Karpas-422 (cell line): Measurements from ENCODE around the gene MEGF9. TPM values are rescaled to one million over a fixed set of nuclear protein-coding genes. Genes with fewer than 3 reads are reported as not detected.
A peak's percentile ranks its signal among the peaks of the same experiment; 100 is the strongest.
"Not testable (repeated sequence)": the region's sequence is repeated elsewhere in the genome, so short reads cannot be mapped to it uniquely, and the experiment has no call there.

Experiments
- DNase-seq: peaks from one replicate; pipeline ENCODE4 v3.0.0-alpha.2; 2015
- H2AFZ ChIP-seq: fragments of 200-600 bp; sonication (generic); 2 replicates; pipeline ENCODE4 v1.6.1; 2014; ENCODE audit warnings: antibody characterized with exemption, low read length, mixed read lengths
- H3K27ac ChIP-seq: fragments of 200-600 bp; sonication (generic); 2 replicates; pipeline ENCODE4 v1.5.1; 2014; ENCODE audit warnings: mild to moderate bottlenecking, low read length, moderate library complexity
- H3K27me3 ChIP-seq: fragments of 200-600 bp; sonication (generic); 2 replicates; pipeline ENCODE4 v1.6.1; 2014; ENCODE audit warnings: low read length, mixed read lengths
- H3K36me3 ChIP-seq: fragments of 200-600 bp; sonication (generic); 2 replicates; pipeline ENCODE4 v1.6.1; 2014; ENCODE audit warnings: low read length, mixed read lengths; ENCODE audit not compliant: insufficient read depth
- H3K4me1 ChIP-seq: fragments of 200-600 bp; sonication (generic); 2 replicates; pipeline ENCODE4 v1.6.1; 2014; ENCODE audit warnings: mild to moderate bottlenecking, low read length, mixed read lengths
- H3K4me2 ChIP-seq: fragments of 200-600 bp; sonication (generic); 2 replicates; pipeline ENCODE4 v1.6.1; 2014; ENCODE audit warnings: low read length, low read depth, mild to moderate bottlenecking; ENCODE audit not compliant: poor library complexity, severe bottlenecking
- H3K4me3 ChIP-seq: fragments of 200-600 bp; sonication (generic); 2 replicates; pipeline ENCODE4 v1.5.1; 2014; ENCODE audit warnings: mild to moderate bottlenecking, antibody characterized with exemption, low read length, mixed read lengths
- H3K79me2 ChIP-seq: fragments of 200-600 bp; sonication (generic); 2 replicates; pipeline ENCODE4 v1.6.1; 2014; ENCODE audit warnings: mild to moderate bottlenecking, low read length, mixed read lengths
- H3K9ac ChIP-seq: fragments of 200-600 bp; sonication (generic); 2 replicates; pipeline ENCODE4 v1.6.0; 2014; ENCODE audit warnings: low read length
- H3K9me2 ChIP-seq: fragments of 200-600 bp; sonication (generic), shearing (Covaris generic); replicated peaks from 2 replicates; pipeline ENCODE4 v1.6.0; 2014; ENCODE audit warnings: mild to moderate bottlenecking, low read length, moderate library complexity; ENCODE audit not compliant: insufficient read depth
- H3K9me3 ChIP-seq: fragments of 300-700, 200-600 bp; sonication (generic); 2 replicates; pipeline ENCODE4 v1.6.1; 2014; ENCODE audit warnings: low read length, mixed read lengths
- H4K20me1 ChIP-seq: fragments of 200-600 bp; sonication (generic); 2 replicates; pipeline ENCODE4 v1.6.1; 2014; ENCODE audit warnings: mild to moderate bottlenecking, antibody characterized with exemption, low read length, low read depth; ENCODE audit not compliant: insufficient read depth
- total RNA-seq: library from RNA; depleted of rRNA; stranded (reverse); fragments of >200 nt; shearing (Covaris generic); gene quantifications from 2 replicates; pipeline ENCODE4 v1.2.3, GENCODE V29; 2014; ENCODE audit warnings: low replicate concordance

Gene MEGF9
- total RNA-seq, 1 experiment from 2014 or later: 86.6 TPM

GRCh38 chr9:120755044-120755443 is 40.8 kb upstream of the MEGF9 start:
- H3K9ac ChIP-seq: peak overlapping the region; percentile 73
- H3K27ac ChIP-seq: peak overlapping the region; percentile 99
- no peaks in the 10 kb centered on the region for H3K9me3 ChIP-seq
- no peaks in the 10 kb centered on the region for H3K27me3 ChIP-seq
- peak overlapping the region; percentile 51 for H3K4me3 ChIP-seq
- H3K4me1 ChIP-seq: peaks cover 85% of the 10 kb centered on the region
- H3K4me2 ChIP-seq: peak overlapping the region; percentile 65
- no peaks in the 10 kb centered on the region for H4K20me1 ChIP-seq
- H3K36me3 ChIP-seq: peaks cover 11% of the 10 kb centered on the region; the same call in 1 of the 2 replicates
- peak; percentile 92 for DNase-seq
- H2AFZ ChIP-seq: no peak overlapping the region
- no peaks in the 10 kb centered on the region for H3K9me2 ChIP-seq
- peaks cover 8% of the 10 kb centered on the region; the same call in 1 of the 2 replicates for H3K79me2 ChIP-seq

DNA sequence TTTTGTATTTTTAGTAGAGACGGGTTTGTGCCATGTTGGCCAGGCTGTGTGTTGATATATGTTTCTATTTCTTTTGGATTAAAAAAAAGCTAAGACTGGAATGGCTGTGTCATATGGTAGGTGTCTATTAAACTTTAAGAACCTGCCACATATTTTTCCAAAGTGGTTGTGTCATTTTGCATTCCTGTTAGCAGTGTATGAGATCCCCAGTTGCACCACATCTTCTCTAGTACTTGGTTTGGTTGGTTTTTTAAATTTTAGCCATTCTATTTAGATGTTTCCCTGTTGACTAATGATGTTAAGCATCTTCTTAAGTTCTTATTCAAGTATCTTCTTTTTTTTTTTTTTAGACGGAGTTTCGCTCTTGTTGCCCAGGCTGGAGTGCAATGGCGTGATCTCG is 36.2 kb upstream of the MEGF9 start:
- Histone ChIP-seq H3K9me3 (0 out of 2 replicates have a peak, but pooled peaks cover 4% of the 10 kb centered on the region), H3K27ac (peak overlapping the region; percentile 99), H3K4me3 (no peak overlapping the region), H3K4me2 (no peak overlapping the region), H4K20me1 (no peaks in the 10 kb centered on the region), H3K9ac (no peak overlapping the region), H3K9me2 (no peaks in the 10 kb centered on the region), H3K79me2 (no peaks in the 10 kb centered on the region), H3K36me3 (no peaks in the 10 kb centered on the region), H2AFZ (no peak overlapping the region), H3K4me1 (peaks cover 49% of the 10 kb centered on the region), H3K27me3 (no peaks in the 10 kb centered on the region)
- DNase-seq: no peak

DNA sequence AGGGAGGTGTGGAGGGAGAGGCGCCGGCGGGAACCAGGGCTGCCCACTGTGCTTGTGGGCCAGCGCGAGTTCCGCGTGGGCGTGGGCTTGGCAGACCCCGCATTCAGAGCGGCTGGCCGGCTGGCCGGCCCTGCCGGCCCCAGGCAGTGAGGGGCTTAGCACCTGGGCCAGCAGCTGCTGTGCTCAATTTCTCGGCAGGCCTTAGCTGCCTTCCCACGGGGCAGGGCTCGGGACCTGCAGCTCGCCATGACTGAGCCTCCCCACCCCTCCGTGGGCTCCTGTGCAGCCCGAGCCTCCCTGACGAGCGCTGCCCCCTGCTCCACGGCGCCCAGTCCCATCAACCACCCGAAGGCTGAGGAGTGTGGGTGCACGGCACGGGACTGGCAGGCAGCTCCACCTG is 32.1 kb upstream of the MEGF9 start:
- H3K9me2 ChIP-seq, H4K20me1 ChIP-seq, H3K4me3 ChIP-seq: not testable (repeated sequence)

DNA sequence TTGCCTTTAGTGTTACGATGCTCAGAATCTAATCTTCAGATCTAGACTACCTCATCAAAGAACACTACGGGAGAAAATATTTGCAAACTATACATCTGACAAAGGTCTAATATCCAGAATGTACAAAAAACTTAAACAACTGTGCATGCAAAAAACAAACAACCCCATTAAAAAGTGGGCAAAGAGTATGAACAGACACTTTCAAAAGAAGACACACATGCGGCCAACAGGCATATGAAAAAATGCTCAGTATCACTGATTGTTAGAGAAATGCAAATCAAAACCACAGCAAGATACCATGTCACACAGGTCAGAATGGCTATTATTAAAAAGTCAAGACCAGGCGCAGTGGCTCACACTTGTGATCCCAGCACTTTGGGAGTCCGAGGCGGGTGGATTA is 31.0 kb upstream of the MEGF9 start:
- no peak overlapping the region for H3K4me2 ChIP-seq
- H3K9me2 ChIP-seq: no peaks in the 10 kb centered on the region
- peak overlapping the region; percentile 83 for H3K27ac ChIP-seq
- H3K9ac ChIP-seq: no peak overlapping the region
- H3K27me3 ChIP-seq: no peaks in the 10 kb centered on the region
- H2AFZ ChIP-seq: no peak overlapping the region
- peaks cover 50% of the 10 kb centered on the region for H3K4me1 ChIP-seq
- no peaks in the 10 kb centered on the region for H4K20me1 ChIP-seq
- no peaks in the 10 kb centered on the region for H3K79me2 ChIP-seq
- H3K9me3 ChIP-seq: 0 out of 2 replicates have a peak, but pooled peaks cover 4% of the 10 kb centered on the region
- no peaks in the 10 kb centered on the region for H3K36me3 ChIP-seq
- DNase-seq: no peak
- no peak overlapping the region for H3K4me3 ChIP-seq

More for the DNA sequence above, 32.1 kb upstream of the MEGF9 start:
- H3K27me3 ChIP-seq, DNase-seq, H3K27ac ChIP-seq, H3K9me3 ChIP-seq, H3K9ac ChIP-seq, H2AFZ ChIP-seq, H3K36me3 ChIP-seq, H3K79me2 ChIP-seq, H3K4me2 ChIP-seq: not testable (repeated sequence)
- H3K4me1 ChIP-seq: peaks cover 45% of the 10 kb centered on the region

GRCh38 chr9:120742951-120743416 is 28.7 kb upstream of the MEGF9 start:
- Histone ChIP-seq H3K4me1 (peaks cover 45% of the 10 kb centered on the region), H3K9ac (no peak overlapping the region), H4K20me1 (no peaks in the 10 kb centered on the region), H3K9me3 (0 out of 2 replicates have a peak, but pooled peaks cover 4% of the 10 kb centered on the region), H3K27me3 (no peaks in the 10 kb centered on the region), H3K4me3 (no peak overlapping the region), H2AFZ (no peak overlapping the region), H3K4me2 (no peak overlapping the region), H3K36me3 (no peaks in the 10 kb centered on the region), H3K9me2 (no peaks in the 10 kb centered on the region), H3K79me2 (no peaks in the 10 kb centered on the region), H3K27ac (peak overlapping the region; percentile 83)
- peak; percentile 91 for DNase-seq

GRCh38 chr9:120741701-120742100 is 27.4 kb upstream of the MEGF9 start:
- 0 out of 2 replicates have a peak, but pooled peaks cover 4% of the 10 kb centered on the region for H3K9me3 ChIP-seq
- no peak overlapping the region for H2AFZ ChIP-seq
- H3K36me3 ChIP-seq: no peaks in the 10 kb centered on the region; the same call in 1 of the 2 replicates
- no peak for DNase-seq
- H3K4me2 ChIP-seq: no peak overlapping the region
- H3K27ac ChIP-seq: peak overlapping the region; percentile 78
- H3K9me2 ChIP-seq: no peaks in the 10 kb centered on the region
- peak overlapping the region; percentile 3; the same call in 1 of the 2 replicates for H3K9ac ChIP-seq
- H3K4me3 ChIP-seq: no peak overlapping the region
- no peaks in the 10 kb centered on the region for H4K20me1 ChIP-seq
- peaks cover 45% of the 10 kb centered on the region for H3K4me1 ChIP-seq
- H3K79me2 ChIP-seq: no peaks in the 10 kb centered on the region
- H3K27me3 ChIP-seq: no peaks in the 10 kb centered on the region

DNA sequence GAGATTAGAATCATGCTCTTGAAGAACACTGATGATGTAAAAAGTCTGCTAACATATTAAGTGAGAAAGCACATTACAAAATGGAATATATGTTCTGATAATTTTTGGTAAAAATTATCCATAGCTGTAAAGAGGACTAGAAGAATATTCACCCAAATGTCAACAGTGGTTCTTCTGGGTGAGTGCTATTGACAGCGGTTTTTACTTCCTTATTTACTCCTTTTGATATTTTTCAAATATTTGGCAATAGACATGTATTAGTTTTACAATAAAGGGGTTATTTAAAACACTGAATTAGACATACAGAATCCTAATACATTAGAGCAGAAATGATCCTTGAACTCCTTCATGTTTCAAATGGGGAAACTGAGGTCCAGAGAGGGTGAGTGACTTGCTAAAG is 26.9 kb upstream of the MEGF9 start:
- Histone ChIP-seq H3K4me1 (peaks cover 50% of the 10 kb centered on the region), H3K9me2 (no peaks in the 10 kb centered on the region), H3K4me3 (no peak overlapping the region), H3K9me3 (0 out of 2 replicates have a peak, but pooled peaks cover 4% of the 10 kb centered on the region), H2AFZ (peak overlapping the region; percentile 32; the same call in 1 of the 2 replicates), H3K36me3 (no peaks in the 10 kb centered on the region; the same call in 1 of the 2 replicates), H3K79me2 (no peaks in the 10 kb centered on the region), H3K9ac (no peak overlapping the region), H3K27me3 (no peaks in the 10 kb centered on the region), H3K27ac (peak overlapping the region; percentile 78), H4K20me1 (no peaks in the 10 kb centered on the region), H3K4me2 (peak overlapping the region; percentile 2)
- DNase-seq: no peak

GRCh38 chr9:120740132-120740531 is 25.9 kb upstream of the MEGF9 start:
- Histone ChIP-seq H3K4me1 (peaks cover 57% of the 10 kb centered on the region), H3K79me2 (no peaks in the 10 kb centered on the region), H2AFZ (no peak overlapping the region), H3K9me2 (no peaks in the 10 kb centered on the region), H3K9me3 (no peaks in the 10 kb centered on the region), H3K4me2 (no peak overlapping the region), H4K20me1 (no peaks in the 10 kb centered on the region), H3K4me3 (no peak overlapping the region), H3K9ac (no peak overlapping the region), H3K36me3 (no peaks in the 10 kb centered on the region; the same call in 1 of the 2 replicates), H3K27ac (peak overlapping the region; percentile 78), H3K27me3 (no peaks in the 10 kb centered on the region)
- DNase-seq: no peak
